Kidney epithelial cell (primary cell): ENCODE data around the gene ARHGAP6. TPM values are rescaled to one million over a fixed set of nuclear protein-coding genes. Genes with fewer than 3 reads are reported as not detected.

Source experiments
- DNase-seq: peaks from one replicate; pipeline ENCODE4 v3.0.0-alpha.2; 2010; ENCODE audit warnings: low read depth
- H3K27me3 ChIP-seq: 2 replicates; pipeline ENCODE4 v1.6.0; 2011; ENCODE audit warnings: low read length; ENCODE audit not compliant: control insufficient read depth, insufficient read depth
- H3K36me3 ChIP-seq: 2 replicates; pipeline ENCODE4 v1.5.1; 2011; ENCODE audit warnings: low read length; ENCODE audit not compliant: control insufficient read depth, insufficient read depth
- H3K4me3 ChIP-seq: 2 replicates; pipeline ENCODE4 v1.5.1; 2011; ENCODE audit warnings: low read depth, mild to moderate bottlenecking, control low read depth, low read length
- total RNA-seq: library from RNA; depleted of rRNA; stranded (reverse); fragments of >200 nt; gene quantifications from 2 replicates; pipeline ENCODE4 v1.2.3, GENCODE V29; 2015
- TF ChIP-seq, protein P1 (sequence below): IDR thresholded peaks from 2 replicates; pipeline ENCODE4 v1.5.1; 2011; ENCODE audit warnings: mild to moderate bottlenecking, moderate library complexity, low read length, control low read depth, inconsistent platforms; ENCODE audit not compliant: insufficient read depth, poor library complexity, severe bottlenecking

Gene ARHGAP6
- total RNA-seq, 1 donor from 2014 or later: 1.7 TPM

DNA sequence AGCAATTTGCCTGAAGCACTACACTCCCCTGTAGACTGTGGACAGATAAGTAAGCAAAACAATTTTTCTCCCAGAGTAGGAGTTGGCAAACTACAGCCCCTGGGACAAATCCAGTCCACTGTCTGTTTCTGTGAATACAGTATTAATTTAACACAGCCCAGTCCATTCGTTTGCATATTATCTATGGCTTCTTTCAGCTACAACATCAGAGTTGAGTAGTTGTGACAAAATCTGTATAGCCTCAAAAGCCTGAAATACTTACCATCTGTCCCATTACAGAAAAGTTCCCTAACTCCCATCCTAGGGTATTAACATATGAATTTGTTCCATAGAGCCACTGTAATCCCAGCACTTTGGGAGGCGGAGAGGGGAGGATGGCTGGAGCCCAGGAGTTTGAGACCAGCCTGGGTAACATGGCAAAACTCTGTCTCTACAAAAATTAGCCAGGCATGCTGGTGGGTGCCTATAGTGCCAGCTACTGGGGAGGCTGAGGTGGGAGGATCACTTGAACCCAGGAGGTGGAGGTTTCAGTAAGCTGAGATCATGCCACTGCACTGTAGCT, 319.5 kb downstream of the ARHGAP6 start:
- TF ChIP-seq, protein P1, sequence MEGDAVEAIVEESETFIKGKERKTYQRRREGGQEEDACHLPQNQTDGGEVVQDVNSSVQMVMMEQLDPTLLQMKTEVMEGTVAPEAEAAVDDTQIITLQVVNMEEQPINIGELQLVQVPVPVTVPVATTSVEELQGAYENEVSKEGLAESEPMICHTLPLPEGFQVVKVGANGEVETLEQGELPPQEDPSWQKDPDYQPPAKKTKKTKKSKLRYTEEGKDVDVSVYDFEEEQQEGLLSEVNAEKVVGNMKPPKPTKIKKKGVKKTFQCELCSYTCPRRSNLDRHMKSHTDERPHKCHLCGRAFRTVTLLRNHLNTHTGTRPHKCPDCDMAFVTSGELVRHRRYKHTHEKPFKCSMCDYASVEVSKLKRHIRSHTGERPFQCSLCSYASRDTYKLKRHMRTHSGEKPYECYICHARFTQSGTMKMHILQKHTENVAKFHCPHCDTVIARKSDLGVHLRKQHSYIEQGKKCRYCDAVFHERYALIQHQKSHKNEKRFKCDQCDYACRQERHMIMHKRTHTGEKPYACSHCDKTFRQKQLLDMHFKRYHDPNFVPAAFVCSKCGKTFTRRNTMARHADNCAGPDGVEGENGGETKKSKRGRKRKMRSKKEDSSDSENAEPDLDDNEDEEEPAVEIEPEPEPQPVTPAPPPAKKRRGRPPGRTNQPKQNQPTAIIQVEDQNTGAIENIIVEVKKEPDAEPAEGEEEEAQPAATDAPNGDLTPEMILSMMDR: no peak
- no peaks in the 10 kb centered on the region for H3K27me3 ChIP-seq
- H3K4me3 ChIP-seq: no peak overlapping the region
- DNase-seq: no peak
- H3K36me3 ChIP-seq: no peaks in the 10 kb centered on the region

DNA sequence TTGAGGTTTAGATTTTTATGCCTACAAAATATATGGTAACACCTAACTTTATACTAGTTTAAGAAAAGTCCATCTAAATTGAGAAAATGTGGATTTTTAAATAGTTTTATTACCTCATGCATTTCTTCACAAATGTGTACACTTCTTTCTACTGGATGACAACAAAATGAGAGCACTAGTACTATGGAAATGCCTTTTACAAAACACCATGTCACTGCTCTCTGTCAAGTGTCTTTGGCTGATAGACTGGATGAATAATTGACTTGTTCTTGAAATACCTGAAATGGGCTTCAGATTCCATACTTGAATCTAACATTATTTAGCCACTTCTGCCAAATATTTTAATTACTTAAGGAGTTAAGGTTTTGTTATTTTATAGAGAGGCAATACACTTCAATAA, 323.0 kb downstream of the ARHGAP6 start:
- TF ChIP-seq, protein P1: no peak
- Histone ChIP-seq H3K36me3 (no peaks in the 10 kb centered on the region), H3K4me3 (no peak overlapping the region), H3K27me3 (no peaks in the 10 kb centered on the region)
- DNase-seq: no peak

DNA sequence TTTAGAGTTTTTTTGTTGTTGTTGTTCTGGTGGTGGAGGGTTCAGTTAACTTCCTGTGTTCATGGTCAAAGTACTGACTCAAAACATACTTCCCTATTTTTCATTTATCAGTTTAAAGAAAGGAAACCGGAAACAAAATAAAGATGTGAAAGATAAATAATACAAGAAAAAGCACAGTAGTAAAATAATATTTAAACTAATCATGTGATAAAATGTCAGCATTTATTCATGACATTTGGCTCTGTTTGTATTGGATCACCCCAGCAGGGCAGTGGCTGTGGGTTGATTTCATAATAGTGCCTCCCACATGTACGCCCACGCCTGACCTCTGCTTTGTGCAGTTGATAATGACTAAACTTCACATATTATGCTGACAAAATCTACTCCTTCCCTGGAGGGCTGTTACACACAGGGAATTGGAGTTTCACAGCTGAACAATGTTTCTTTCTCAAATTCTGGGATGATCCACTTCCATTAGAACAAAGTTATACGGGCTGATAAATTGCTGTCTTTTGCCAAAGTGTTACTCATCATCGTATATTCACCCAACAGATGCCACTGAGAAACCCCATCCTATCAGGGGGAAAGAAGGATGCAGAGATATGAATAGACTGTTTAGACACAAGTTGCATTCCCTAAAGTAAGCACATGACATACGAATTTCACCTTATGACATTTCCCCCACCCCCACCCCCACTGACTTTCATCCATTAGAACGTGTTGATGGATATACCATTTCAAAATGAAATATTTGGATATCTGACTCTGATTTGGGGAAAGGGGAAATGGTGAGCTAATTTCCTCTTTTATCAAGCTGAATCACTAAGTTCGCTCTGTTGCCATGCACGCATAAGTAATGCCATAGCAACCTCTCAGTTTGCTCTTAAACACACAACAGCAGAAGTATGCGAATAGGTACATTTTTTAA, 324.2 kb downstream of the ARHGAP6 start:
- TF ChIP-seq, protein P1: no peak

DNA sequence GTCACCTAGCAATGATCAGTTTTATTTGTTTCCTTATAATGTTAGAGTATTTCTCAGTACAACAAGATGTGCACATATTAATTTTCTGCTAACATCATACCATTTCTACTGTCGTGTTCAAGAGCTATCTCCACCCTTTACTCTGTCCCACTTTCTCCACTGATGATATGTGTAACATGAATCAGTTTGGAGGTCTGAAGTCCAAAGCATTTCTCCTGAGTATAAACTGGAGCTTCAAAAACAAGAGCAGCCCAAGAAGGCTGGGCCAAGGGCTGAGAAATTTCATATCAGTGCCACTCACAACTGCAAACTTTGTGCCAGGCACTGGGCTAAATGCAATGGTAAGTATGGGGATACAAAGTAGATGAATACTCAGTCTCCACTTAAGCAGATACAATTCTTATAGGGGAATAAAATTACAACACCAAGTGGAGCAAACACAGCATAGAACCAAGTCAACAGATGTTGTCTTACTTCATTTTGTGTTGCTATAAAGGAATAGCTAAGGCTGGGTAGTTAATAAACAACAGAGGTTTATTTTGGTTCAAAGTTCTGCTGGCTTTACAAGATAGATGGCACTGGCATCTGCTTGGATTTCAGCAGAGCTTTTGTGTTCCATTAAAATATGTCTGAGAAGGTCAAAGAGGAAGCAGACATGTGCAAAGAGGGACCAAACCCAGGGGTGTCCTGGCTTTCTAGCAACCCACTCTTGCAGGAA, 328.3 kb downstream of the ARHGAP6 start:
- H3K36me3 ChIP-seq: no peaks in the 10 kb centered on the region
- no peak overlapping the region for H3K4me3 ChIP-seq
- no peak for DNase-seq
- TF ChIP-seq, protein P1: no peak
- no peaks in the 10 kb centered on the region for H3K27me3 ChIP-seq

More for the DNA sequence above, 324.2 kb downstream of the ARHGAP6 start:
- peak; percentile 42 for DNase-seq
- H3K4me3 ChIP-seq: no peak overlapping the region
- H3K27me3 ChIP-seq: no peaks in the 10 kb centered on the region
- H3K36me3 ChIP-seq: no peaks in the 10 kb centered on the region

DNA sequence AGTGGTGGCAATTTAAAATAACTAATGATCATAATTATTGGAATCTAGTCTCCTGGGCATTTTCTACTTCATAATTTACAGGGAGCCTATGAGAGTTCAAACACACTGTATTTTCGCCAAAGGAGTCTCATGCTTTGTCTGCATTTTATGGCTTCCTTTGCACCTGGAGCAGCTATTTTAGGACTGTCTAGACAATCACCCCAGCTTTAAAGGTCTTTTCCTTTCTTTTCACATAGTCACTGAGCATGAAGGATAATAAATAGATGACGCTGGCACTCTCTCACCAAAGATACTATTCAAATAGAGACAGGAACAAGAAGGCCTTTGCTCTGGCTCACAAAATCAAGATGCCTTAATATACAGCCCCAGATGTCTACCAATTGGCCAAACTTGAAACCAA, 329.5 kb downstream of the ARHGAP6 start:
- Histone ChIP-seq H3K36me3 (no peaks in the 10 kb centered on the region), H3K4me3 (no peak overlapping the region), H3K27me3 (no peaks in the 10 kb centered on the region)
- TF ChIP-seq, protein P1: no peak
- no peak for DNase-seq
